GM21717 (cell line): ENCODE measurements around the gene BABAM1.

Source experiments
- ATAC-seq: cut with Tn5 transposase; IDR thresholded peaks from one replicate; pipeline ENCODE4 v1.9.1; 2021; ENCODE audit warnings: mild to moderate bottlenecking, moderate library complexity; ENCODE audit not compliant: unreplicated experiment

BABAM1 gene

DNA sequence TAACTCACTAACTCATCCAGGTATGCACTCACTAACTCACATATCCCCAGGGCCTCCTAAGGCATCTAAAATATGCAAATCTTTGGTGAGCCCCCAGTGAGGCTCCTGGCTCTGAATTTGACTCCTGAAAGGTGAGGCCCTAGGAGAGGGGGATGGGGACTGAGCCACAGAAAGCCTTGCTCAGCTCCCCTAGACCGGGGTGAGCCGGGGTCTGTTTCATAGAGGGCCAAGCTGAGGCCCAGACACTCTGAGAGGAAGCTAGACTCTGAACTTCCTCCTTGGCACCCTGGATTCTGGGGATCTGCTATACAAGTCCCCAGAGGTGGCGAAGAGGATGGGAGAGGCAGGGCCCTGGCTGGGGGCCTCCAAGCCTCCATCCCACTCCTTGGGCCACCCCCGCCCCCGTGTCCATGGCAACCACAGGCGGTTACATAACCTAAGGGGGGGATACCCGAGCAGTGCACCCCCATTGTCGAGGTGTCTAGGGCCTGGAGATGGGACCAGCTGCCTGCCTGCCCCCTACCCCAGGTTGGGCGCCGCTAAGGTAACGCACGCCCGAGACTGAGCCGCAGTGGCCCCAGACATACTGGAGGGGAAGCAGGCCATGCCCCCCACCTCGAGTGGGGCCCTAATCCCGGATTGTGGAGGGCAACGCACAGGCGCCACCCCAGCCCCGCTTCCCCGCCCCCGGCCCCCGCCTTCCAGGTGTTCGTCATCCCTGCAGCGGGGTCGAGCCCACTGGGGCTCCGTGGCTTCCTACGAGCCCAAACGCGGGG is 35.3 kb downstream of the BABAM1 start:
- ATAC-seq = no peak

DNA sequence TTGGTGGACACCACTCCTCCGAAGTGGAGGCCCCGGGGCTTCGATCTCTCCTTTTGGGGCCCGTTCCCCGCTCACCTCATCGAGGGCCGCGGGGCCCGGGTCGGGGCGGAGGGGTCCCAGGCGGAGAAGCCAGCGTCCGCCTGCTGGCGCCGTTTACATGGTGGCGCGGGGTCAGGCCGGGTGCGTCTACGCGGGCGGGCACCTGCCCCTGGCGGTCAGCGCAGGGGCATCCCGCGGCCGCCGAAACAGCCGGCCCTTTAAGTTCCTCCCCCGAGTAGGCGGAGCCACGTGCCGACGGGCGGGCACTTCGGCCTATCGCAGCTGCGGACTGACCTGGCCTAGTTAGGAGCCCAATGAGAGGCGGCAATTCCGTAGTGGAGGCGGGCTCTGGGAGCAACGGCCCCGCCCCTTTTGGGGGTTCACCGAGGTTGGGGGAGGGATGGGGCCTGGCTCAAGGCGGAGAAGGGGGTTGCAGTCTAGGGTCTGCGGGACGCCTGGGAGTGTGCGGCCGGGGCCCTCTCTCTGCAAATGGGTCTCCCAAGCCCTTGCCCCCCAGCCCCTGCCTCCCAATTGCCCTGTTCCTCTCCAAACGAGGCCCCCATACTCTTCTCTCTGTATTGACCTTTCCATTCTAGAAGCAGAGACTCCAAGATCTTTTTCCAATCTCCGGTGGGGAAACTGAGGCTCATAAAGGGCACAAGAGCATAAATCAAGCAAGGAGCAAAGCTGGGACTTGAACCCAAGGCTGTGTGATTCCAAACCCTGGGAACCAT is 36.1 kb downstream of the BABAM1 start, which contains the start of gene ABHD8:
Gene ABHD8, minus strand, starts transcription at position 259 of the 773 bp plus-strand sequence. CDS start 1,809 bp downstream, outside the sequence.
- ATAC-seq = peak; percentile 44

DNA sequence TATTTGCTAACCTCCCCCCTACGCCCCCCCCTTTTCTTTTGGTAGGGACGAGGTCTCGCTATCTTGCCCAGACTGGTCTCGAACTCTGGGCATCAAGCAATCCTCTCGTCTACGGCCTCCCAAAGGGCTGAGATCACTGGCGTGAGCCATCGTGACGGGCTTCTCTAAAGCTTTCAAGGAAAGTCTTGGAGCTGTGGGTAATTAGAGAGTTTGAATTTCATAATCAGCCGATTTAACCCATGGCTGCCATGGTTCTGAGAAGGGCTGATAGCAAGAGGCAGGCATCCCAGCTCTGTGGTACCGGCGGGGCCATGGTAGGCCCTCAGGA is 36.7 kb downstream of the BABAM1 start:
- ATAC-seq = no peak

DNA sequence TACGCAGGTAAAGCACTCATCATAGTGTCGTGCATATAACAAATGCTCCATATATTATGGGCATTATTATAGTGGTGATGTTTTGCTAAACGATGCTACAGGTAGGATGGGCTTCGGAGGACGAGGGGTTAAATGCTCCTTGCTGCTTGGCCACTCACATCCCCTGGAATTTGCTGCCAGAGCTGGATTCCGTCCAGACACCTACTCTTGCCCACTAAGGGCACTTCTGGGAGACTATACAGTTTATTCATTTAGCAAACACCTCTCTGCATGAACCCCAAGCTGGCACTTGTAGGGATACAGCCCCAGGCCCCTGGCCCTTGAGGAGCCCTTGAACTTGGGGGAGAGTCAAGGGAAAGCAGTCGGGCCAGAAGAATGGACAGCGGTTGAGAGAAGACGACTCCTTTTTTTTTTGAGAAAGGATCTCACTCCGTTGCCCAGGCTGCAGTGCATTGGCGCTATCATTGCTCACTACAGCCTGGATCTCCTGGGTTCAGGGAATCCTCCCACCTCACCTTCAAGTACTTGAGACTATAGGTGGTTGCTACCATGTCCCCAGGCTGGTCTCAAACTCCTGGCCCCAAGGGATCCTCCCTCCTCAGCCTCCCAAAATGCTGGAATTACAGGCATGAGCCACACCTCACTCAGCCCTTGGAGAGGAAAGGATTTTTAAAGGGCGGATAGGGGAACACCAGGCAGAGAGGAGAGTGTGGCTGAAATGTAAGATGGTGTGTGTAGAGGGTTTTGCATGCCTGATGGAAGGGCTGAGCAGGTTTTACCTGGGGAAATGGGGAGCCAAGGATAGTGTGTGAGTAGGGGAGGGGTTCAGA is 37.4 kb downstream of the BABAM1 start:
- no peak for ATAC-seq

DNA sequence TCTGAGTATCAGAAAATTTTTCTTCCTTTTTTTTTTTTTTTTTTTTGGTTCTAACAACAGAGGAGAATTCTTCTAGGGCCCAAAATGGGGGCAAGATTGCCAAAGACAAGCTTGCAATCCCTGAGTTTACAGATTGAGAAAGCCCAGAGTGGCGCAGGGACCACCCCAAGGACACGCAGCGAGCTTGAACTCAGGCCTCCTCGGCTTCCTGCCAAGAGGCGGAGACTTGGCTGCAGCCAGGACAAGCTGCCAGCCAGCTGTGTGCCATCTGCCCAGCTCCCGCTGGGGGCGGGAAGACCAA is 37.9 kb downstream of the BABAM1 start:
- ATAC-seq = no peak

DNA sequence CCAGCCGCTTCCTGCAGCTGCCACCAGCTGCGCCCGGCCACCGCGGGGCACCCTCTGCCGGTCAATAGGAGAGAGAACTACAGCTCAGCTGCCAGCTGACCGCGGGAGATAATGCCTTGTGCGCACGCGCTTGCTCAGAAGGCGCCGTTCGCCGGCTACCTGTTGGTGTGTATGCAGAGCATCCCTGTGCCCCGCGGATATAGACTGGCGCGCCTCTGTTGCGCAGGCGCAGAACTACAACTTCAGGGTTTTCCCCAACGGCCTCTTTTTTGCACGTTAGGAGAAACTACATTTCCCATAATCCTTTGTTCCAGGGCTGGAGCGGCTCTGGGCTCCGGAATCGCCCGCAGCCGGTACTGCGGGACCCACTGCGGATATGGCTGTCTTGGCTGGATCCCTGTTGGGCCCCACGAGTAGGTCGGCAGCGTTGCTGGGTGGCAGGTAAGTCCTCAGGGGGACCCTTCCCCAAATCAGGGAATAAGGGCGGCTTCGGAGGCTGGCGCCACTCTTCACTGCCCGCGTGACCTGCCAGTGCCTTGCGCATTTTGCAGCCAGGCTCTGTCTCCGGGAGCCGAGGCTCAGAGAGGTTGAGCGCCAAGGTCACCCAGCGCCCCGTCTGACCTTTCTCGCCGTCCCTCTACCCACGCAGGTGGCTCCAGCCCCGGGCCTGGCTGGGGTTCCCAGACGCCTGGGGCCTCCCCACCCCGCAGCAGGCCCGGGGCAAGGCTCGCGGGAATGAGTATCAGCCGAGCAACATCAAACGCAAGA is 38.5 kb downstream of the BABAM1 start, which contains the start of gene MRPL34:
Gene MRPL34, plus strand, starts transcription at position 356 of the 768 bp plus-strand sequence. Its CDS starts 21 bp downstream, at position 377.
- peak; percentile 46 for ATAC-seq

- ATAC-seq = no peak
Measured at GRCh38 chr19:17306285-17306714, 39.1 kb downstream of the BABAM1 start.

DNA sequence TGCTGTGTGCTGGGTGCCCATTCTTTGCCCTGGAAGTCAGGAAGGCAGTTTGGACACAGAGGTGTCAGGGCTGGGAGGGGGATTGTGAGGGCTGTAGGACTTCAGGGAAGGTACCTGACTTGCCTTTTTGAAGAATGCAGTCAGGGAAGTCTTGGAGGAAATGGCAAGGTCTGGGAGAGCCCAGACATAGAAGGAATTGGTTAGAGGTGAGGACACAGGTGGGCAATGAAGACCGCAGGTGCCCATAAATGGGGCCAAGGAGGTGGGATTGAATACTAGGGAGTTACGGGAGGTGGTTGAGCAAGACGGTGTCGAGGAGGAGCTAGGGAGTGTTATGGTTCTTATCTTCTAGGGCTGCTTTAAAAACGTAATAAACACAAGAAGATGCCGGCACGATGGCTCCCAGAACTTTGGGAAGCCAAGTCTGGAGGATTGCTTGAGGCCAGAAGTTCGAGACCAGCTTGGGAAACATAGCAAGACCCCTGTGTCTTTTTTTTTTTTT is 40.7 kb downstream of the BABAM1 start:
- ATAC-seq = no peak

- ATAC-seq = peak; percentile 50
Measured at GRCh38 chr19:17309198-17309964, 42.1 kb downstream of the BABAM1 start, which contains the start of gene DDA1. TSS of gene DDA1 (plus strand) at chr19:17309563. CDS start at chr19:17309655, 92 bp downstream.

DNA sequence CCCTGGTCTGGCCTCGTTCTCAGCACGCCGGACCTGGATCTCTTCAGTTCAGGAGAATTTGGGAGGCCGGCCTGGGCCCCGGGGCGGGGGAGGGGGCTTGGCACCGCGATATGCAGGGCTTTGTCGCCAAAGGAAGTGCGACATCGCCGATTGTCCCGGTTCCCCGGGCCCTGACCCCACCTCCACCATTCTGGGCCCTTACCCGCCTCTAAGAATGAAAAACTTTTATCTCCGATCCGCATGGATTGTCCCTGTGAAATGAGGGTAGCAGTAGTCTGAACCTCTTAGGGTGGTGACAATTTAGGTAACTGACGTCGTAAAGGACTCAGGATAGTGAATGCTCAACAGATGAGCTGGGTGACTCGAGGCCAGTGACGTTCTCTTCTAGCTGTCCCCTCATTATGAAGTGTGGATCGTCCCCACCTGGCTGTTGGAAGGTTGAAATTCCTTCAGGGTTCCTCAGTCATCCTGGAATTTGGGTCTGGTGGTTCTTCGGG is 42.8 kb downstream of the BABAM1 start:
- no peak for ATAC-seq

- no peak for ATAC-seq
Measured at GRCh38 chr19:17311455-17312188, 44.4 kb downstream of the BABAM1 start.

DNA sequence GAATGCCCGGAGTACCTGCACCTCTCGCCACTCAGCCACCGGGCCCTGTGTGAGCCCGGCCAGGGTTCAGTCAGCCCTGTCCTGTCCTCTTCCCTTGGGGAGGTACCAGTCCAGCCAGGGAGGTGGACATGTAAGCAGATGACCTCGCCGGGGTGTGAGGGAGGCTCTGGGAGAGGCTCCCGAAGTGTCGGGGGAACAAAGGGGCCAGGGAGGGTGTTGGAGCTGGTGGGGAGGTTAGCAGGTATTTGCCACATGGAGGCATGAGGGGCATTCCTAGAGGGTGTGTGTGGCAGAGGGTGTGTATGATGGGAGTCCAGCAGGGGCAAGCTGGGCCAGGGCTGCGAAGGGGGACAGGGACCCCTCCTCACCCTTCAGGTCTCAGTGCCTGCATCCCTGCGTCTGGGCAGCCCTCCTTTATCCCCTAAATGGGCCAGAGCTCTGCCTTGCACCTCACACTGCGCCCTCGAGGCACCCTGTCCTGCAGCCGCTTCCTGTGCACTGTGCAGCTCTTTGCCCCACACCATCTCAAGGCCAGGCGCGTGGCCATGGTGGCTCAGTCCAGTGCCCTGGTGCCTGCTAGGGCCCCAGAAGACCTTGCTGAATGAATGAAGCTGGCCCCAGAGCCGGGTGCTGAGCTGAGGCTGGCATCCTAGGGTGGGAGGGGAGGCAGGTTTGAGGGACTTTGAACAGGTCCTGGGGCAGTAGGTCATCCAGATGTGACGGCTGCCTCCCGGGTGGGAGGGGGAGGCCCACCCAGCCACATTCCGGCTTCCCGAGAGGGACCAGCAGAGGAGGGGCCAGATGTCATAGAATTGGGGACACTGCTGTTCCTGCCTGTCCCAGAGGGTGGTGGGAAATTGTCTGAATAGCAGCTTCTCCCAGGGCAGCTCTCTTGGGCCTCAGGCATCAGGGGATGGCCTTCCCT is 45.2 kb downstream of the BABAM1 start:
- no peak for ATAC-seq

DNA sequence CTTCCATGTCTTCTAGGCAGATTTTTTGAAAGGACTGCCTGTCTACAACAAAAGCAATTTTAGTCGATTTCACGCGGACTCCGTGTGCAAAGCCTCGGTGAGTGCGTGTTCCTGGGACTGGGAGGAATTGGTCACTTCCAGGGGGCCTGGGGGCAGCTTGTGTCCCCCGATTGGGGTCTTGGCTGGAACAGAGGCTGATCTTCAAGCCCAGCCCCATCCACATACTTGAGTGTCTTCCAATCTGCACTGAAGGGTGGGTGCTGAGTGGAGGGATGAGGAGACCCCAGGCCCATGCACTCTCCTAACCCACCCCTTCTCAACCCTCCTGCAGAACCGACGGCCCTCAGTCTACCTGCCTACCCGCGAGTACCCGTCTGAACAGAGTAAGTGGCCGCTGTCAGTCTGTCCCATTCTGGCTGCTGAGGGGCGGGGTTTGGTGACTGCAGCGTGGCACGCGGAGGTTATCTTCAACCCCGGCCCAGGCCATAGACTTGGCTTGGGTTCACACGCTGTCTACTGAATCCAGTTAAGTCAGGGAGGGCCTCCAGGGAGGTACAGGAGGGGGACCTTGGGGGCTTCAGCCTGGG is 46.9 kb downstream of the BABAM1 start:
- ATAC-seq = no peak

- no peak for ATAC-seq
Measured at GRCh38 chr19:17318966-17319365, 51.7 kb downstream of the BABAM1 start.

DNA sequence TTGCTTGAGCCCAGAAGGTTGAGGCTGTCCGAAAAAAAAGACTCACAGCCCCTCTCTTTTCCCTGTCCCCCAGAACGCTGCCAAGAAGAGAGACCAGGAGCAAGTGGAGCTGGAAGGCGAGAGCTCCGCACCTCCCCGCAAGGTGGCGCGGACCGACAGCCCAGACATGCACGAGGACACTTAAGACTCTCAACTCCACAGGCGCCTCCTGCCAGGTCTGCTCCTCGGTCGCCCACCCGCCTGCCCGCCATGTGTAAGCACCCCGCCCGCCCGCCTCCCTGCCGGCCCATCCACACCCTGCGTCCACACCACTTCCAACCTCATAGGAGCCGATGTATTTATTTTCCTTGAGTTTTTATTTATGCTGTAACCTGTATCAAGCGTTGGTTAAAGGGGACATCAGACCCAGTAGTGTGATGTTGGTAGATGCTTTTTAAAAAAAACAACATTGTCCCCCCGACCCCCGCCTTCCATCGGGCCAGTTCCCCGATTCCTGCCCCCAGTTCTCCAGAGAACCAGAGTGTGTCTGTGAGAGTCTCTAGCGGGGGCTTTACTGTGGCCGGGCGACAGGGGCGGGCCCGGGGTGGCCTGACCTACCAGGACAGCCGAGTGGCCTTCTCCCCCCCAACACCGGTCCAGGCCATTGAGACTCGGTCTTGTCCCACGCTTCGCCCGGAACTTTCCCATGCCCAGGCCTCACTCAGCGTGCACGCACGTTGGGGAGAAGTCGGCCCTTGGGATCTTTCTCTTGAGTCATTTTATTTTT is 52.4 kb downstream of the BABAM1 start:
- ATAC-seq = no peak

GRCh38 chr19:17320435-17320834 is 53.2 kb downstream of the BABAM1 start:
- no peak for ATAC-seq
